ENCODE data around the gene DHX38.

The DHX38 gene

GRCh38 chr16:72084445-72084844, 9.2 kb upstream of the DHX38 start:
- DNase-seq = no peak

GRCh38 chr16:72085002-72085401, 8.6 kb upstream of the DHX38 start:
- DNase-seq = no peak

- no peak for DNase-seq
Observed at GRCh38 chr16:72091217-72091616, 2.4 kb upstream of the DHX38 start.

GRCh38 chr16:72092832-72093447, 707 bp upstream of the DHX38 start:
- no peak for DNase-seq

- DNase-seq = no peak
Observed at GRCh38 chr16:72094266-72094610, 591 bp downstream of the DHX38 start.

GRCh38 chr16:72098936-72099335, 5.3 kb downstream of the DHX38 start:
- no peak for DNase-seq

GRCh38 chr16:72099377-72099818, 5.8 kb downstream of the DHX38 start:
- DNase-seq = peak; percentile 2

- DNase-seq = no peak
Observed at GRCh38 chr16:72101195-72101594, 7.5 kb downstream of the DHX38 start.

- DNase-seq = no peak
Observed at GRCh38 chr16:72104905-72105304, 11.3 kb downstream of the DHX38 start.

- no peak for DNase-seq
Observed at GRCh38 chr16:72105978-72106377, 12.3 kb downstream of the DHX38 start.

GRCh38 chr16:72107371-72107770, 13.7 kb downstream of the DHX38 start:
- no peak for DNase-seq

- DNase-seq = no peak
Observed at GRCh38 chr16:72108353-72109102, 14.9 kb downstream of the DHX38 start.

GRCh38 chr16:72109300-72109699, 15.7 kb downstream of the DHX38 start:
- DNase-seq = no peak

- no peak for DNase-seq
Observed at GRCh38 chr16:72109966-72110530, 16.4 kb downstream of the DHX38 start.

- no peak for DNase-seq
Observed at GRCh38 chr16:72110662-72111615, 17.3 kb downstream of the DHX38 start.

GRCh38 chr16:72111657-72112451, 18.2 kb downstream of the DHX38 start:
- no peak for DNase-seq

- DNase-seq = no peak
Observed at GRCh38 chr16:72112452-72112792, 18.8 kb downstream of the DHX38 start.

GRCh38 chr16:72112906-72113615, 19.4 kb downstream of the DHX38 start:
- DNase-seq = no peak

- DNase-seq = no peak
Observed at GRCh38 chr16:72113616-72113945, 19.9 kb downstream of the DHX38 start.

GRCh38 chr16:72120026-72120425, 26.4 kb downstream of the DHX38 start:
- no peak for DNase-seq

GRCh38 chr16:72122308-72122707, 28.7 kb downstream of the DHX38 start:
- no peak for DNase-seq

GRCh38 chr16:72122916-72123315, 29.3 kb downstream of the DHX38 start:
- DNase-seq = no peak
